Endothelial cell (in vitro differentiated cells): Measurements from ENCODE around the gene TSBP1. TPM values are rescaled to one million over a fixed set of nuclear protein-coding genes. Genes with fewer than 3 reads are reported as not detected.

Source experiments
- DNase-seq: peaks from one replicate; pipeline ENCODE4 v3.0.0; 2021; ENCODE audit warnings: low spot score
- H3K27ac Mint-ChIP-seq: one replicate; pipeline ENCODE4 v1.8.0; 2021; ENCODE audit warnings: mixed read lengths, inconsistent platforms; ENCODE audit not compliant: unreplicated experiment
- H3K27me3 Mint-ChIP-seq: one replicate; pipeline ENCODE4 v1.8.0; 2021; ENCODE audit warnings: mild to moderate bottlenecking, moderate library complexity, mixed read lengths, inconsistent platforms; ENCODE audit not compliant: unreplicated experiment
- H3K36me3 Mint-ChIP-seq: one replicate; pipeline ENCODE4 v1.8.0; 2021; ENCODE audit warnings: mild to moderate bottlenecking, low read depth, mixed read lengths, inconsistent platforms; ENCODE audit not compliant: unreplicated experiment
- H3K4me1 Mint-ChIP-seq: one replicate; pipeline ENCODE4 v1.8.0; 2021; ENCODE audit warnings: mild to moderate bottlenecking, mixed read lengths, inconsistent platforms; ENCODE audit not compliant: unreplicated experiment
- H3K4me3 Mint-ChIP-seq: one replicate; pipeline ENCODE4 v1.8.0; 2021; ENCODE audit warnings: mild to moderate bottlenecking, mixed read lengths, inconsistent platforms; ENCODE audit not compliant: unreplicated experiment
- H3K9me3 Mint-ChIP-seq: one replicate; pipeline ENCODE4 v1.8.0; 2021; ENCODE audit warnings: mixed read lengths, inconsistent platforms; ENCODE audit not compliant: unreplicated experiment
- total RNA-seq: library from RNA; stranded (reverse); fragmentation: NEBNext Ultra II Directional; extraction: Animal tissue kit (Norgen Biotek cat#: 25700); gene quantifications from one replicate; pipeline ENCODE4 v1.2.1, GENCODE V29; 2021; ENCODE audit not compliant: unreplicated experiment
- TF ChIP-seq, protein P1 (sequence below): fragments of 200-600 bp; sonication (generic); IDR thresholded peaks from one replicate; pipeline ENCODE4 v1.5.0; 2021; ENCODE audit warnings: antibody characterized with exemption; ENCODE audit not compliant: unreplicated experiment

The TSBP1 gene
- total RNA-seq, 1 donor from 2014 or later = not detected

DNA sequence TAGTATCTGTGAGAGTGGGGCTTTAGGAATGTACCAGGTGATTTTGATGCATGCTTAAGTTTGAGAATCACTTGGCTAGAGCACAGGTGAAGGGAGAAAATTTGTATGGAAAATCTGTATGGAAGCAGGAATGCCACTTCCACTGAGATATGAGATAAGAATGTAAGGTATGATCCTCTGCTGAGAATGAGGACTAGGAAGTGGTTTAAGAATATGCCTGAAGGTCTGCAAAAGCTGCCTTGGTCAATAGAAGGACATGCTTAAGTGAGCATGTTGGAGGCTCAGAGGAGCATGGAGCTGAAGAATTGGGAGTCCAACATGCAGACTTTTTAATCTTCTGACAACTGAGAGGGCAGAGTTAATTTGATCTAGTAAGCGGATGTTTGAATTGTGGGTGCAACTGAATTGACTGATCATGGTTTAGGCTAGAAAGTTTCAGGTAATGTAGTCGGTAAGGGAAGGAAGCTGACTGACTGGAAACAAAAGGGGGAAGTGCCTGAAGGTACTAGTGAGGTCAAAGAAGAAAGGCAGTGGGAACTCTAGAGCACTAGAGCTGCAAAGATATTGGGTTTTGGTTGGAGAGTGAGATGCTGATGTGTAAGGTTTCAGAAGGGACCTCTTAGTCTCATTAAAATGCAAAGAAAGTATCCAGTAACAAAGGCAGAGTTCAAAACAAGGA is 119.2 kb downstream of the TSBP1 start:
- DNase-seq = no peak
- peak overlapping the region; percentile 83 for H3K27ac Mint-ChIP-seq
- no peak overlapping the region for H3K4me3 Mint-ChIP-seq
- peaks cover 24% of the 10 kb centered on the region for H3K4me1 Mint-ChIP-seq
- H3K27me3 Mint-ChIP-seq = peaks cover 4% of the 10 kb centered on the region
- TF ChIP-seq, protein P1, sequence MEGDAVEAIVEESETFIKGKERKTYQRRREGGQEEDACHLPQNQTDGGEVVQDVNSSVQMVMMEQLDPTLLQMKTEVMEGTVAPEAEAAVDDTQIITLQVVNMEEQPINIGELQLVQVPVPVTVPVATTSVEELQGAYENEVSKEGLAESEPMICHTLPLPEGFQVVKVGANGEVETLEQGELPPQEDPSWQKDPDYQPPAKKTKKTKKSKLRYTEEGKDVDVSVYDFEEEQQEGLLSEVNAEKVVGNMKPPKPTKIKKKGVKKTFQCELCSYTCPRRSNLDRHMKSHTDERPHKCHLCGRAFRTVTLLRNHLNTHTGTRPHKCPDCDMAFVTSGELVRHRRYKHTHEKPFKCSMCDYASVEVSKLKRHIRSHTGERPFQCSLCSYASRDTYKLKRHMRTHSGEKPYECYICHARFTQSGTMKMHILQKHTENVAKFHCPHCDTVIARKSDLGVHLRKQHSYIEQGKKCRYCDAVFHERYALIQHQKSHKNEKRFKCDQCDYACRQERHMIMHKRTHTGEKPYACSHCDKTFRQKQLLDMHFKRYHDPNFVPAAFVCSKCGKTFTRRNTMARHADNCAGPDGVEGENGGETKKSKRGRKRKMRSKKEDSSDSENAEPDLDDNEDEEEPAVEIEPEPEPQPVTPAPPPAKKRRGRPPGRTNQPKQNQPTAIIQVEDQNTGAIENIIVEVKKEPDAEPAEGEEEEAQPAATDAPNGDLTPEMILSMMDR = no peak
- peaks cover 12% of the 10 kb centered on the region for H3K36me3 Mint-ChIP-seq
- H3K9me3 Mint-ChIP-seq = peaks cover 4% of the 10 kb centered on the region

DNA sequence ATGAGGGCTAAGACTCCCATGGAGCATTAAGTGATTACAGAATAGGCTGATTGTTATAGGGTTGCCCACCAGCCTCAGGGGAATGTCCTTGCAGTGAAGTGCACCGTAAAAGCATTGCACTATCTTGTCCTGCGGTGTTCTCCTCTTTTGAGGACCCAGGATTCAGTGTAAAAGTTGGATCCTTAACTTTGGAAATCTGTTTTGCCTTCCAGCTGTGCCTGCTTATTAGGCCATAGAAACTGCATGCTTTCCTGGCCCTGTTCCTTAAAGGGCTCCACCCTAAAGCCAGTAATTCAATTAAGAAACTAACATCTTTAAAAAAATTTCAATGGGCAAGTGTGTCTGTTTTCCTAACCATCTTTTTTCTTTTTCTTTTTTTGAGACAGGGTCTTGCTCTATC is 122.4 kb downstream of the TSBP1 start:
- H3K27me3 Mint-ChIP-seq = peaks cover 2% of the 10 kb centered on the region
- H3K36me3 Mint-ChIP-seq = peaks cover 12% of the 10 kb centered on the region
- no peak overlapping the region for H3K27ac Mint-ChIP-seq
- no peak overlapping the region for H3K4me3 Mint-ChIP-seq
- TF ChIP-seq, protein P1 = no peak
- H3K4me1 Mint-ChIP-seq = peaks cover 23% of the 10 kb centered on the region
- H3K9me3 Mint-ChIP-seq = peaks cover 4% of the 10 kb centered on the region
- DNase-seq = no peak

DNA sequence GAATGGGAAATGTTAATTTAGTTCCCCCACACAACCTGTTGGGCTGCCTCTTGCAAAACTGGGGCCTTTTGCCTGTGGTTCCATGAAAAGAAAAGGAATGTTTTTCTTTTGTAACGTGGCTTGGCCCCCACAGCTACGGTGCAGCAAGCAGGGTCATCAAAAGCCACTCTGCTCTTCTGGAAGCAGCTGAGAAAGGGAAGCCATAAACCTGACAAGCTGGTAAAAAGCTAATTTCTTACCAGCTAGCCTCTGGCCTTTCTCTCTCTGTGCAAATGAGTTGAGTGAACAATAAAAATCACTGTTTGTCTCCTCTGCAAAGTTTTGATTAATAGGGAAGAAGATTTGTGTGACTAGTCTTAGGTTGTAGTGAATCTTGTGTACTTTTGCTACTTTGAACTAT is 124.3 kb downstream of the TSBP1 start:
- Mint-ChIP-seq H3K27me3 (peaks cover 2% of the 10 kb centered on the region), H3K4me1 (peaks cover 16% of the 10 kb centered on the region), H3K27ac (no peak overlapping the region), H3K9me3 (peaks cover 4% of the 10 kb centered on the region), H3K4me3 (no peak overlapping the region), H3K36me3 (peaks cover 12% of the 10 kb centered on the region)
- no peak for DNase-seq
- TF ChIP-seq, protein P1 = no peak

DNA sequence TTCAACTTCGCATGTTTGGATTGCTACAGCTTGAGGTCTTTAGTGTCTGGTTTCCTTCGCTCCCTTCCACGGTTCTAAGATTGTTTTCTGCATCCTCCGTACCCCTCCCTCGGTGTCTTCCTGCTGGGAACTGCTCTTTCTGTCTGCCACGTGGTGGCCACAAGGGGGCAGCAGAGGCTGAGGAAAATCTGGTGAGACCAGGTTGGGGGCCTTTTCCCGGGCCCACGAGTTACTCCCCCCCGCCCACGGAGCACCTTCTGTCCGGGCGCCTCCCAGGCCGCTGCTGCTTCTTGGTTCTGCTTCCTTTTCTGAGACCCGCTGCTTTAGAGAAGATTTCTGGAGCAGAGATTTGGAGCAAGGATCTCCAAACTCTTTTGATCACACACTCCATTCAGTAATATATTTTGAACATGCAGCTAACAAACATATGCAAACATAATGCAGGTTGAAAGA is 126.7 kb downstream of the TSBP1 start:
- peak; percentile 80 for DNase-seq
- H3K4me1 Mint-ChIP-seq = peaks cover 9% of the 10 kb centered on the region
- H3K4me3 Mint-ChIP-seq = no peak overlapping the region
- TF ChIP-seq, protein P1 = peak; percentile 80
- H3K27me3 Mint-ChIP-seq = peaks cover 9% of the 10 kb centered on the region
- peaks cover 12% of the 10 kb centered on the region for H3K36me3 Mint-ChIP-seq
- peaks cover 4% of the 10 kb centered on the region for H3K9me3 Mint-ChIP-seq
- peak overlapping the region; percentile 62 for H3K27ac Mint-ChIP-seq

DNA sequence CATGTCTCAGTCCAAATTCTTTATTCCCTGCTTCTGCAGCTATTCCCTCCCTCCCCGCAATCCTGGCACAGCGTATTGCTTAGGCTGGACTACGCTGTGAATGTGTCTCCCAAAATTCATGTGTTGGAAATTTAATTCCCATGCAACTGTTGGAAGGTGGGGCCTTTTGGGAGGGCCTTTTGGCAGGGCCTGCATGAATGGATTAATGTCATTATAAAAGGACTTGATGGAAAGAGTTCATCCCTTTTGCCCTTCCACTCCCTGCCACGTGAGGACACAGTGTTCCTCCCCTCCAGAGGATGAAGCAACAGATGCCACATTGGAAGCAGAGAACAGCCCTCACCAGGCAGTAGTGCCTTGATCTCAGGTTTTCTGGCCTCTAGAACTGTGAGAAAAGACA is 127.4 kb downstream of the TSBP1 start:
- TF ChIP-seq, protein P1 = no peak
- Mint-ChIP-seq H3K27me3 (peaks cover 11% of the 10 kb centered on the region), H3K9me3 (peaks cover 4% of the 10 kb centered on the region), H3K4me3 (no peak overlapping the region), H3K36me3 (peaks cover 12% of the 10 kb centered on the region), H3K27ac (no peak overlapping the region), H3K4me1 (peaks cover 9% of the 10 kb centered on the region)
- no peak for DNase-seq

Other genes with a start within 250 kb of the TSBP1 start
- gene ATF6B, start 243.7 kb downstream of the TSBP1 start, total RNA-seq = 72.9 TPM
- gene FKBPL, start 241.6 kb downstream of the TSBP1 start, total RNA-seq = 5.2 TPM
- gene PRRT1, start 220.0 kb downstream of the TSBP1 start, total RNA-seq = 2.1 TPM
- gene PPT2, start 217.8 kb downstream of the TSBP1 start, total RNA-seq = 44.4 TPM
- 37.4 TPM for gene EGFL8, start 207.3 kb downstream of the TSBP1 start, total RNA-seq
- gene AGPAT1, start 195.8 kb downstream of the TSBP1 start, total RNA-seq = 93.3 TPM
- gene RNF5, start 193.5 kb downstream of the TSBP1 start, total RNA-seq = 44.4 TPM
- gene AGER, start 187.7 kb downstream of the TSBP1 start, total RNA-seq = 42.2 TPM
- 308 TPM for gene PBX2, start 181.7 kb downstream of the TSBP1 start, total RNA-seq
- 49.0 TPM for gene GPSM3, start 179.3 kb downstream of the TSBP1 start, total RNA-seq
- gene NOTCH4, start 147.8 kb downstream of the TSBP1 start, total RNA-seq = 151 TPM
- gene BTNL2, start 35.3 kb upstream of the TSBP1 start, total RNA-seq = not detected
- 0.28 TPM for gene HLA-DRA, start 68.0 kb upstream of the TSBP1 start, total RNA-seq
- gene HLA-DRB5, start 158.4 kb upstream of the TSBP1 start, total RNA-seq = 0.82 TPM
- gene HLA-DRB1, start 217.9 kb upstream of the TSBP1 start, total RNA-seq = 5.1 TPM